Spleen (tissue), 7 donors: ENCODE measurements around the gene GNMT.

Experiments
- POLR2A ChIP-seq, 3 donors: fragments of 450-650 bp; IDR thresholded peaks; one replicate each; pipeline ENCODE4 v1.5.1; 2017; ENCODE audit warnings: antibody characterized with exemption in 3 of 3, mild to moderate bottlenecking in 1 of 3
- TF ChIP-seq, protein P1 (sequence below), 11 experiments: fragments of 200-600 bp in 7 of 11; fragments of 450-650 bp in 4 of 11; sonication (generic) in 4 of 11; IDR thresholded peaks in 8 of 11; conservative IDR thresholded peaks in 3 of 11; 1 replicate in 7 of 11; 2 replicates in 4 of 11; pipeline versions ENCODE4 v1.4.0 to v1.8.0; 2016 to 2021; ENCODE audit warnings: antibody characterized with exemption in 11 of 11, inconsistent platforms in 4 of 11, mild to moderate bottlenecking in 1 of 11
- donor health status: DM: no; HTN: no; CAD: no; lungs with moderate emphysema.
- donor health status: DM: no; HTN: no; CAD: no.
- donor health status: DM: no; HTN: no; CAD: no.

DNA sequence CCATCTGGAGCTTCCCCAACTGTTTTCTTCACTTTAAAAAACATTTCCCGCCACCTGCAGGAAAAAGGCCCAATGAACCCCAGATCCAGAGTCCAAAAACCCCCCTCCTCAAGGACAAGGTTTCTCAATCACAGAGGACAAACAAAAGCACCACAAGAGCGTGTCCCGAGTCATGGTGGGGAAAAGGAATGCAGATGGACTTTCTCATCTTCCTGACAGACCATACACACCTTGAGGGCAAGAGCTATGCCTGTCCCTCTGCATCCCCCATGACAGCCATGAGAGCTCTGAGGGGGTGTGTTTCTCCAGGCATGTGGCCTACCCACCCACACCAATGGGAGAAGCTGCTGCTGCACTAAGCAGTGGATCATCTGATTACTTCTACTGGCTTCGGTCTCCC is 9.4 kb downstream of the GNMT start:
- TF ChIP-seq, protein P1, sequence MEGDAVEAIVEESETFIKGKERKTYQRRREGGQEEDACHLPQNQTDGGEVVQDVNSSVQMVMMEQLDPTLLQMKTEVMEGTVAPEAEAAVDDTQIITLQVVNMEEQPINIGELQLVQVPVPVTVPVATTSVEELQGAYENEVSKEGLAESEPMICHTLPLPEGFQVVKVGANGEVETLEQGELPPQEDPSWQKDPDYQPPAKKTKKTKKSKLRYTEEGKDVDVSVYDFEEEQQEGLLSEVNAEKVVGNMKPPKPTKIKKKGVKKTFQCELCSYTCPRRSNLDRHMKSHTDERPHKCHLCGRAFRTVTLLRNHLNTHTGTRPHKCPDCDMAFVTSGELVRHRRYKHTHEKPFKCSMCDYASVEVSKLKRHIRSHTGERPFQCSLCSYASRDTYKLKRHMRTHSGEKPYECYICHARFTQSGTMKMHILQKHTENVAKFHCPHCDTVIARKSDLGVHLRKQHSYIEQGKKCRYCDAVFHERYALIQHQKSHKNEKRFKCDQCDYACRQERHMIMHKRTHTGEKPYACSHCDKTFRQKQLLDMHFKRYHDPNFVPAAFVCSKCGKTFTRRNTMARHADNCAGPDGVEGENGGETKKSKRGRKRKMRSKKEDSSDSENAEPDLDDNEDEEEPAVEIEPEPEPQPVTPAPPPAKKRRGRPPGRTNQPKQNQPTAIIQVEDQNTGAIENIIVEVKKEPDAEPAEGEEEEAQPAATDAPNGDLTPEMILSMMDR (IDR thresholded peaks at IDR 0.05 in 8 of 11, conservative IDR thresholded peaks at IDR 0.05 in 3 of 11) = no peak
- no peak for TF ChIP-seq POLR2A (IDR thresholded peaks at IDR 0.05)
